GM21737 (cell line): ENCODE results near the gene PPIAL4G.
A peak's percentile ranks its signal among the peaks of the same experiment; 100 is the strongest.
"Not testable (repeated sequence)": the region's sequence is repeated elsewhere in the genome, so short reads cannot be mapped to it uniquely, and the experiment has no call there.

Experiments used
- ATAC-seq: cut with Tn5 transposase; IDR thresholded peaks from one replicate; pipeline ENCODE4 v1.9.1; 2021; ENCODE audit warnings: mild to moderate bottlenecking, moderate library complexity; ENCODE audit not compliant: unreplicated experiment

The PPIAL4G gene

GRCh38 chr1:148483029-148483428 lies at the start of gene PPIAL4G:
Gene PPIAL4G, minus strand, starts transcription at chr1:148483302. Its CDS starts 50 bp downstream, at chr1:148483252.
- not testable (repeated sequence) for ATAC-seq

- ATAC-seq, result not testable (repeated sequence)
These were observed 49.1 kb upstream of the PPIAL4G start for GRCh38 chr1:148532158-148532557.

- not testable (repeated sequence) for ATAC-seq
These were observed 46.0 kb upstream of the PPIAL4G start for GRCh38 chr1:148529101-148529567.

GRCh38 chr1:148528591-148528990 lies 45.5 kb upstream of the PPIAL4G start:
- ATAC-seq, result not testable (repeated sequence)

- not testable (repeated sequence) for ATAC-seq
These were observed 43.5 kb upstream of the PPIAL4G start for GRCh38 chr1:148526587-148526986.

GRCh38 chr1:148523205-148524144 lies 40.4 kb upstream of the PPIAL4G start:
- peak; percentile 11 for ATAC-seq

GRCh38 chr1:148522561-148523204 lies 39.6 kb upstream of the PPIAL4G start:
- ATAC-seq, result peak; percentile 78

- ATAC-seq, result peak; percentile 48
These were observed 39.0 kb upstream of the PPIAL4G start for GRCh38 chr1:148522072-148522471.

GRCh38 chr1:148514310-148514709 lies 31.2 kb upstream of the PPIAL4G start:
- not testable (repeated sequence) for ATAC-seq

- not testable (repeated sequence) for ATAC-seq
These were observed 29.6 kb upstream of the PPIAL4G start for GRCh38 chr1:148512571-148513184.

GRCh38 chr1:148493933-148494332 lies 10.8 kb upstream of the PPIAL4G start:
- not testable (repeated sequence) for ATAC-seq

- ATAC-seq, result not testable (repeated sequence)
These were observed 2.0 kb downstream of the PPIAL4G start for GRCh38 chr1:148481134-148481533.

GRCh38 chr1:148459694-148460093 lies 23.4 kb downstream of the PPIAL4G start:
- ATAC-seq, result not testable (repeated sequence)

GRCh38 chr1:148458901-148459581 lies 24.1 kb downstream of the PPIAL4G start:
- ATAC-seq, result not testable (repeated sequence)

GRCh38 chr1:148458398-148458797 lies 24.7 kb downstream of the PPIAL4G start:
- ATAC-seq, result not testable (repeated sequence)

GRCh38 chr1:148452845-148453244 lies 30.3 kb downstream of the PPIAL4G start:
- ATAC-seq, result not testable (repeated sequence)

GRCh38 chr1:148439654-148440325 lies 43.3 kb downstream of the PPIAL4G start:
- not testable (repeated sequence) for ATAC-seq

GRCh38 chr1:148435406-148435805 lies 47.7 kb downstream of the PPIAL4G start:
- no peak for ATAC-seq

GRCh38 chr1:148434832-148435231 lies 48.3 kb downstream of the PPIAL4G start:
- ATAC-seq, result no peak

GRCh38 chr1:148432916-148433317 lies 50.2 kb downstream of the PPIAL4G start:
- ATAC-seq, result not testable (repeated sequence)
